ENCODE measurements around the gene CTBP2.
"Not testable (repeated sequence)": the region's sequence is repeated elsewhere in the genome, so short reads cannot be mapped to it uniquely, and the experiment has no call there.

Gene CTBP2

DNA sequence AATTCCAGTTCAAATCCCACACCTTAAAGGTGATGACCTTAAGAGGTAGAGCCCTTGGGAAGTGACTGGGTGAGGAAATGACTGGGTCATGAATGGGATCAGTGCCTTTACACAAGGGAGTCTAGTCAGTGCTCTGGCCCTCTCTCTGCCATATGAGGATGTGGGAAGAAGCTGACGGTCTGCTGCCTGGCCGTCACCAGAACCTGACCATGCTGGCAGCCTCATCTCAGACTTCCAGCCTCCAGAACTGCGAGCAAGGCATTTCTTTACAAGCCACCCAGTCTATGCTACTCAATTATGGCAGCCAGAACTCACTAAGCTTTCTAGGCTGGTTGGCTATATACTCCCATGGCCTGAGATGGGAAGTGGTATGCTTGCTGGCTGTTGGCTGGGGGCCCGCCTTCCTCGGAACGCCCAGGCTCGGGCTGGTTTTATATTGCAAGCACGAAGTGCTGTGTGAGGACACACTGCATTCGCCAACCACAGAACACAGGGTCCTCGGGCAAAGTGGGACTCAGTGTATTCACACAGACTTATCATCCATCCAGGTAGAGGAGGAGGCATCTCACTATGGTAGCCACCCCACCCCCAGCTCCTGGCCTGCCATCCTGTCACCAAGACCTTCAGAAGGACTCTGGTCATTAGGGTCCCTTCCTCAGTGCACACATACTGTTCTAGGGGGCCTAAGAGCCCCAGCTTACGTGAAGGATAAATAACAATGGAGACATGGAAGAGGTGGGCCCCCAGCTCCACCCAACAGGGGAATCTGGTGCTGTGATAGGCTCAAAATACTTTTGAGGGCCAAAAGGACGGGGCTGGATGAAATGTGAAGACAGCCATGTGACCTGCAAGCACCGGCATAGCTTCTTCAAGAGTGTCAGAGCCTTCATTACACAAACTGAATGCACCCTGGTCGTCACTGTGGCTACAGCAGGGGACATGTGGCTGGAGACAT, 169.4 kb downstream of the CTBP2 start:
- DNase-seq: no peak

DNA sequence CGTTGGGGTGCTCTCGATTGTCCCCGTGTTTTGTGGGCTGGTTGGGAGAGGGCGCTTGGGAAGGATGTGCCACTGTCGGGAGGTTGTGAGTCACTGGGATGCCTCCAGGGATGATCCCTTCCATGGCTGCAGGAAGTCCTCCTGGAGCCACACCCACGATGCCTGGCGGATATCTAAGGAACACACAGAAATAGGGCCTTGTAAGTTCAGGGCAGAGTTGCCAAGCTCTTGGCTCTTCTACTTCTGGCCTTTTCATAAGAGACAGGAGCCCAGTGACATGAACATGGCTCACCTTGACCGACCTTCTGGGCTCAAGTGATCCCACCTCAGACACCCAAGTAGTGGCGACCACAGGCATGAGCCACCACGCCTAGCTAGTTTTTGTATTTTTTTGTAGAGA, 170.8 kb downstream of the CTBP2 start:
- DNase-seq: no peak

DNA sequence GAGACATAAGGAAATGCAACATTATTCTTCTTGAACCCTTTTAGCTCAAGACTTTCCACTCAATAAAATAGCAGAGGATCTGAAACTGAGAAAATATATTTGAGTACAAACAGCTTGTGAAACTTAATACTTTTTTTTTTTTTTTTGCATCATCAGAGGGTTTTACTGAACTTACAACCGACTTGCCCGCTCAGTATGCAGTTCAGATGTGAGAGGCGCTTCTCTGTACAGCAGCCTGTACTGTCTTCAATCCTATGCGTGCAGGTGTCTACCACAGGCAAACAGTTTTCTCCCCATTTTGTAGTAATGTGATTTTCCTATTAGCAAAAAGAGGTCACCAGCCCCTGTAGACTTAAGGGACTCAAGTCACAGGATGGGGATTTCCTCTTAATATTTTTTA, 171.6 kb downstream of the CTBP2 start:
- not testable (repeated sequence) for DNase-seq

DNA sequence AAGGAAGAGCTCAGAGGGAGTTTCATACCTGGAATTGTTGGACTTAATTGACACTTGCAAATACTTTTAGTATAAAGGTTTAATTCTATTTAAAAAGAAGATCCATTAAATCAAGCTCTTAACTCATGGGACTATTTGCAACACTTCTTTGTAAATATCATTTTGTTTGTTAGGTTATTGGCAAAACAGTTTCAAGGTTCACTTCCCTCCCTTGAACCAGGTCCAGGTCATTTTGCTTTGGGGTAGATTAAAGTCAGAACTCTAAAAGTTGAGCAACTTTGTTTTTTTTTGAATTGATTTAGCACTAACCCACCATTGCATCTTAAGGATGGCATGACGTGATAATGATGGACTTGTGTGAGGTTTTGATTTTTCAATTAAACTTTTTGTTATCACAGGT, 172.6 kb downstream of the CTBP2 start:
- DNase-seq: no peak

DNA sequence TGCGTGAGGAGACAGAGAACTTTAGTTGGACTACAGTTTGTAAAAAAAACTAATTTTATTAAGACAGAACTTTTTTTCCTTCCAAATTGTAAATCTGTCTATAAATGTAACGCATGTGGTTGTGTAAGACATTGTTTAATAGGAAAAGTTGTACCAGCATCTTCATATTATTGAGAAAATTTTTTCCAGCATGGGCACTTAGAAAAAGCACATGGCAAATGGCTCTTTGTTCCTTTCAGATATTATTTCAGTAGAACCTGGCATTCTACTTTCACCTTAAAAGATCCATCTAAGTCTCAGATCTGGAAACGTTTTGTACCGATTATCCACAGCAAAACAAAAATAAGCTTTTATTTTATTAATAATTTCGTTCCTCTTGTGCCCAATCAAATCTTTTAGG, 175.2 kb downstream of the CTBP2 start:
- DNase-seq: no peak

DNA sequence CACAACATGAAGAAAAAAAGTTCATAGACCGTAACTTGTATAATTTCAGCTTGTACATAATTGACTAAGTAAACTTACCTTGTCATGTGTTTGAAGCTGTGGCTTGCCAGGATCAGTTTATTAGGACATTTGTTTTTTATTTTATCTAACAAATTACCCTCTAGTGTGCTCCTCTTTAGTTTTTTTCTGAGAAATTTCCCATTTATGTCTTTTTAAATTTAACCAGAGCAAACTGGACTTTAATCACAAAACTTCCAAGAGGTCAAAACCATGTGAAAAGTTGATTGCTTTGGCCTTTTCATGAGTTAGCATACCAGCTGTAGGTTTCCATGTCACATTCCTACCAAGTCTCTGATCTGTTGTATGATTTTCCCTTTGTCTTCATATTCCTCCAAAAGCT, 176.0 kb downstream of the CTBP2 start:
- no peak for DNase-seq

DNA sequence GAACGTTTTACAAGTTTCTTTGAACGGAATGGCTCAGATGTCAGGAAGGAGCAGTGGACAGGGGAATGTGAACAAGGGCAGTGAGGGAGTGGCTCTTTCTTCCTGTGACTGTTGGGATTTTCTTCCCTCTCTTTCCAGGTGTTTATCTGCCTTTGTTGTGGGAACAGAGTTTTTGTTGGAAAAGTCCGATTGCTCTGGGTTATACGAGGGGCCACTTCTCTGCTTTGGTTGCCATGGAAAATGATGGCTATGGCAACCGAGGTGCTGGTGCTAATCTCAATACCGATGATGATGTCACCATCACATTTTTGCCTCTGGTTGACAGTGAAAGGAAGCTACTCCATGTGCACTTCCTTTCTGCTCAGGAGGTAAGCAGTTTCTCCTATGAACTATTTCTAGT, 177.0 kb downstream of the CTBP2 start:
- DNase-seq: no peak

DNA sequence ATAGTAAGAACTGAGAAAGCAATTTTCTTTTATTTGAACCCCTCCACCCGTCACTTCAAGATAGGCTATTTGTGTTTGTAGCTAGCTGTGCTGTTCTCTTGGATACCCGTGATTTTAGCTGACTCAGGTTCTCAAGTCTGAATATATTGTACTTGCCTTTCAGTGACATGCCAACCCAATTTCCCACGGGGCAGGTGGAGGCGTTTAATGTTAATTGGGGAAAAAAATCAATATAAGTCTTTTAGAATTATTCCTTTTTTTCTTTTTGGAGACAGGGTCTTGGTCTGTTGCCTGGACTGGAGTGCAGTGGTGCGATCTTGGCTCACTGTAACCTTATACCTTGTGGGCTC, 182.0 kb downstream of the CTBP2 start:
- DNase-seq: no peak

DNA sequence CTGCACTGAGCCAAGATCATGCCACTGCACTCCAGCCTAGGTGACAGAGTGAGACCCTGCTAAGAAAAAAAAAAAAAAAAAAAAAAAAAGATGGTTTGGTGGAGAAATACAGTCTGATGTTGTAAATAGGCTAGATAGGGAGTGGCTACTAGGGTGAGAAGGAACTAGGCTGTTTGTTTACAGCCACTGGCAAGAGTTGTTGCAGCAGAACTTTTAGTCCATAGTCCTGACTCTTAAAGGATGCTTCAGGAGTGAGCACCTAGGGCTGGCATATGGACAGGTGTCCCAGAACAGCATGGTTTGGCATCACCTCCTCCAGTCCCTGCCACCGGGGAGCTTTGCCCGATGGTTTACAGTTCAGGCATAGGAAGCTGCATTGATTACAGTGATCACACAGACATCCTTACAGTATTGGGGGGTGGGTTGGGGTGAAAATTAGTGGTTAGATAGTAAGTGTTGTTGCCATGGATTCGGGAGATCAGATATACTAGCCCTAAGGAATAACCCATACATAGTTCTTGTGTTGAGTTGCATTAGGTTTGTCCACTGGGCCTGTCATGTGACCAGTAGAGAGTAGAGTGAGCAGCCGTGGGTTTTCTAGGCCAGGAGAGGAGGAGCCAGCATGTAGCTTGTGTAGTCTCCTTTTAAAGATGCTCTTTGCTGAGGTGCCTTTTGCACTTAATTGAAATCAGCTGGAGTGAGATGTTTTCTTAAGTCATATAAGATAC, 182.6 kb downstream of the CTBP2 start:
- DNase-seq: no peak

DNA sequence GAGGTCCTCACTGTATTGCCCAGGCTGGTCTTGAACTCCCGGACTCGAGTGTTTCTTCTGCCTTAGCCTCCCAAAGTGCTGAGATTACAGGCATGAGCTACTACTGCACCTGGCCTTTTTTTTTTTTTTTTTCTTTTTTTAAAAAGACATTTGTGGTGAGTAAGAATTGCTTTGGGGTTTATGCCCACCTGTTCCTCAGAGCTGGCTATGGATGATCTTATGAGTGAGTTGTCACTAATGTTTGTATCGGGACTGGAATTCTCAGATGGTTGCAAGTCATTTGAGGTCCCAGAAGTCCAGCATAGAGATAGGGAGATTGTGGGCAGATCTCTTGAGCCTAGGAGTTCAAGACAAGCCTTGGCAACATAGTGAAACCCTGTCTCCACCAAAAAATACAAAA, 183.2 kb downstream of the CTBP2 start:
- DNase-seq: no peak

DNA sequence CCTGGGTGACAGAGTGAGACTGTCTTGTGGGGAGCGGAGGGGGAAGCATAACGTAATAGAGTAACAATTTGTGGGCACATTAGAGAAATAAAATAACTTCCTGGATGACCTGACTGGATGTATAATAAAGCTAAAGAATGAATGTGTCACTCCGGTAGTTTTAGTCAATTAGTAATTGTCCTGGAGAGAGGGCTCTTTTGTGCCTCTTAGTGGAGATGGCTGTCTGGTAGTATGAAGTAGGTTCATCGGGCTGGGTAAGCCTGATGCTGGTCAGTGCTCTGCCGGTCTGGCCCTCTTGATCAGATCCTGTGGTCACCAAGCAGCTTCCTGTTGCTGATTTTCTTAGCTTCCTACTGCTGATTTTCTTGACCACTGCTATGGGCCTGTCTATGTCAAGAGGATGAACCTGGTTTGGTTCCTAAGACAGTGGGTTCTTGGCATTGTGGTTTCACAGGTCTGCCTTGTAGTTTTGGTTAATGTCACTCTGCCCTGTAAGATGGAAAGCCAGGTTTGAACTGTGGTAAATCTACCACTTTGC, 184.3 kb downstream of the CTBP2 start:
- no peak for DNase-seq

DNA sequence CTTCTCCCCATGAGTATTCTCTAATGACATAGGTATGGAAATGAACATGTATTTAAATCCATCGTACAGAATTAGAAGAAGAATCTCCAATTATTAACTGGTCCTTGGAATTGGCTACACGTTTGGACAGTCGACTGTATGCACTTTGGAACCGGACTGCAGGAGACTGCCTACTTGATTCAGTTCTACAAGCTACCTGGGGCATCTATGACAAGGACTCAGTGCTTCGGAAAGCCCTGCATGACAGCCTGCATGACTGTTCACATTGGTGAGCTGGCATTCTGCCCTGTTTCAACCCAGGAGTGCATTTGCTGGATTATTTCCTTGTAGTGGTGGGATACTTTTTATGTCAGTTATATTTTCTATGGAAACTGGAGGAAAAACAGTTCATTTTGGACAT, 186.2 kb downstream of the CTBP2 start:
- DNase-seq: no peak

DNA sequence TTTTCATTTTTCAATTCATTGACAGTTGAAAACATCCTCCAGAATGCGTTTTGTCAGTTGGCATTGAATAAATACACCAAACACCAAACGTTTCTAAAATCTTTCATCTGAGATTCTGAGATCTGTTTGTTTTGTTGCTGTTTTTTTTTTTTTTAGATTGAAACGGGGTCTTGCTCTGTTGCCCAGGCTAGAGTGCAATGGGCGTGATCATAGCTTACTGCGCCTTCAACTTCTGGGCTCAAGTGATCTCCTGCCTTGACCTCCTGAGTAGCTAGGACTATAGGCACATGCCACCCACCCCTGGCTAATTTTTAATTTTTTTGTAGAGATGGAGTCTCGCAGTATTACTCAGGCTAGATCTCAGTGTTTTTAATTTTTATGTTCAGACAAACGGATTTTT, 187.7 kb downstream of the CTBP2 start:
- DNase-seq: no peak

DNA sequence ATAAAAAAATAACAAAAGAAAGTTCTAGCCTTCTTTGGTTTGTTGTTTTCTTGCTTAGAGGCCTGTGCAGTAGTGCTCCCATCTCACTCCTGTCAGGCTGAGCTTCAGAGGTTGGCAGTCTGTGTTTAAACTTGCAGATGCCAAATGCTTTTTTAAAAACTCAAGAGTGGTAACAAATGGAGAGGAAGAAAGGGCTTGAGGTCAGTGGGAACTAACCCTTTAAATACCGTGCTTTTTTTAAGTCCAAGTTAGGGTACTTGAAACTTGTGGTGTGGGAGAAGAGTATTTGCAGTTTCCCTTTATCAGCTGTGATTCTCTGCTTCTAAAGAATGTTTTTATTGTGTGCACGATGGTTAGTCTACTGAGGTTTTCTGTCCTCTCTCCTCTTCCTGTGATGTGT, 189.1 kb downstream of the CTBP2 start:
- no peak for DNase-seq

DNA sequence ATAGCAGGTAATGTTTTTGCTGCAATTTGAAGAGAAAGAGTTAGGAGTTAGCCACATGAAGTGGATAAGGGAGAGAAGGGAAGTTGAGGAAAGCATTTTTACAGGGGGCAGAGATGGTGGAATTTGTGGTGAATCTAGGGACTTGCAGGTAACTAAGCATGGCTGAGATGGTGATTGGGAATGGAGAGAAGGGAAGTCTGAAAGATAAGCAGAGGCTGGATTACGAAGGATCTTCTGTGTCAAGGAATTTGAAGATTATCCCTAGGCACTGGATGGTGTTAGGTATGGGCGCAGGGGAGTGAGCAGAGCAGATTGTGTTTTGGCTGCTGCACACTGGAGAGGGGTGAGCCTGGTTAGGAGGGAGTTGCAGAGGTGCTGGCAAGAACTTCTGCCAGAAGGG, 193.1 kb downstream of the CTBP2 start:
- no peak for DNase-seq

DNA sequence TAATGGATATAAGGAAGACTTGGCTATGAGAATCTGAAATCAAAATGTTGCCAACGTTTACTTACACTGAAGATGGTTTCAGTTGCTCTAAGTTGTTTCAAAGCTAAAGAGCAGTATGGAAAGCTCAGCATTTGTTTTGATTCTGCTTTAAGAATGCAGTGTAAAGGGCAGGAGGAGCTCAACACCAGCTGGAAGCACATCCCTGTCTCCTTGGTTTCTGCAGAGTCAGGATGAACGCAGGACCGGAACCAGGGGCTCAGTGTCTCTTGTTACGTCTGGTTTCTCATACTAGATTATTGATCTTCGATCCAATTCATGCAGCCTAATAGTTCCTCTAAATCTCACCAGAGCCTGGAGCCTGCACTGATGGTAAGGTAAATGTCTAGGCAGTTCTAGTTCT, 194.4 kb downstream of the CTBP2 start:
- DNase-seq: no peak

DNA sequence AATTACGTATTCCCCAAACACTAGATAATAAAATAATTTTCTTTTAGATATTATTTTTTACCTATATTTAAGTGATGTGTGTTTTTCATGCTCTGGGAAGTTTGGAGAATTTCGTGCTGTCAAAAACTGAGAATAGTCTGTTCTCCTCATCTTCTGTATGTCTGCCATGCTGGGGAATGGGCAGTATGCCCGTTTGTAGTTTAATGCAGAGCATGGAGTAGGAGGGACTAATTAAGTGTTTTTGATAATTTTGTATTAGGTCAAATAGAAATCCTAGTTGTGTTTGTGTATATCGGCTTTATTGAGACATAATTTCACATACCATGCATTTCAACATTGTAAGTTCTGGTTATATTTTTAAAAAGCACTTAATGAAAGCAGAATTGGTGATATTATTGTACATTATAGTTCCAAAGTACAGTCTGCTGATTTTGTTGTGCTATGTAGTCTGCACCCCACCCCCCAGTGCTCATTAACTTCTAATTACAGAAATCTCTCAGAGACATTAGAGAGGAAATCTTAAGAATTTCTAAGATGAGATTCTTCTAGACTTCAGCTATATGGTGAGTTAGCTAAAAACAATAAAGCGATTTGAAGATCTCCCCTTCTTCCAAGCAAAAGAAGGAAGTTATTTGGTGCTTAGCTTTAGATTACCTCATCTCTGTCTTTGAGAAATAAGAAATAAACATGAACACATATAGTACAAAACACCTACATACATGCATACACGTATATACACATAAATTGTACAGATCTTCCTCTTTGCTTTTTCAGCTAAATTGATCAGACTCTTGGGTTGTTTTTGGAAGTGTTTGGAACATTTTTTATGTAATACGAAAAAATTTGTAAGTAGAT, 196.3 kb downstream of the CTBP2 start:
- no peak for DNase-seq

DNA sequence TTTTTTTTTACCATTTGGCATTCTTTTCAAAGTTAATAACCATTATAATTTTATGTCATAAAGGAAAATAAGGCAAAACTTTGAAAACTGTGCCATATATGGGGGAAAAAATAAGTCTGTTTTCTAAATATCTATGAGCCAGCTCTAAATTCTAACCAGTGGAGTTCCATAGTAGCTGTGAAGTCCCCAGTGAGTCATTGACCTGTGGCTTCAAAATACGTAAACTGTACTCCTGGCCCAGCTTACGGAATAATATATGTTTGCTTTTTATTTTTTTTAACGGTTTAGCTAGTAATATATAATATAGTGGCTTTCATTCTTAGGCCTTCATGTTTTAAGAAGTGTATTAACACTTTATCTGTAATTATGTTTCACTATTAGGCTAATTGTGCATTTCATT, 197.9 kb downstream of the CTBP2 start:
- no peak for DNase-seq

DNA sequence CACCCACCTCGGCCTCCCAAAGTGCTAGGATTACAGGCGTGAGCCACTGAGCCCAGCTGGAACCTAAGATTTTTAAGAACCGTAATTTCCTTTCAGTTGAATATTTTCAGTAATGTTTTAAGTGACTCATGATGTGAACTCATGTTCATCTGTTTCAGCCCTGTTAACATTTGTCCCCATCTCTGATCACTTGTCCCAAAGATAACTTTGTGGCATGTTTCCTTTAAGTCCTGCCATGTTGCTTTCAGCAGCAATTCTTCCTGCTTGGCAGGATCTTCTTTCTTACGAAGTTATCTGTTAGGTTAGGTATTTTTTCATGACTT, 199.2 kb downstream of the CTBP2 start:
- DNase-seq: no peak

DNA sequence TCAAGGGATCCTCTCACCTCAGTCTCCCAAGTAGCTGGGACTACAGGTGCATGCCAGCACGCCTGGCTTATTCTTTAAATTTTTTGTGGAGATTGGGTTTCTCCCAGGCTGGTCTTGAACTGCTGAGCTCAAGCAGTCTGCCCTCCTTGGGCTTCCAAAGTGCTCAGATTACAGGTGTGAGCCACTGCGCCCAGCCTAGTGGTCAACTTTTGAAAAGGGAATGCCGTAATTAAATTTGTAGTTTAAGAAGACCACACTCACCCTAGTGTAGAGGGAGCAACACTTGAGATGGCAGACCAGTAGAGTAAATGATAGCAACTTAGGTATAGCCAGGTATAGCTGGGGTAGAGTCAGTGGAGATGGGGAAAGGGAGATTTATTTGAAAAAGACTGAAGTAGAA, 200.8 kb downstream of the CTBP2 start:
- DNase-seq: no peak

DNA sequence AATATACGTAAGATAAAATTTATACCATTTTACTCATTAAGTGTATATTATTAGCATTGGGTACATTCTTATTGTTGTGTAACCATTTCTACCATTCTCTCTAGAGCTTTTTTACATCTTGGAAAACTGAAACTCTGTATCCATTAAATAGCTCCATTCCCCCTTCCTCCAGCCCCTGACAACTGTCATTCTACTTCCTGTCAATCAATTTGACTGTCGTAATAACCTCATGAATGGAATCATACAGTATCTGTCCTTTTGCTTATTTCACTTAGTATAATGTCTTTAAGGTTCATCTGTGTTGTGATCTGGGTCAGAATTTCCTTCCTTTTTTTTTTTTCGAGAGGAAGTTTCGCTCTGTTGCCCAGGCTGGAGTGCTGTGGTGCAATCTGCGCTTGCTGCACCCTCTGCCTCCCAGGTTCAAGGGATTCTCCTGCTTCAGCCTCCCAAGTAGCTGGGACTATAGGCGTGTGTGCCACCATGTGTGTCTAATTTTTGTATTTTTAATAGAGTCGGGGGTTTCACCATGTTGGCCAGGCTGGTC, 202.9 kb downstream of the CTBP2 start:
- no peak for DNase-seq

DNA sequence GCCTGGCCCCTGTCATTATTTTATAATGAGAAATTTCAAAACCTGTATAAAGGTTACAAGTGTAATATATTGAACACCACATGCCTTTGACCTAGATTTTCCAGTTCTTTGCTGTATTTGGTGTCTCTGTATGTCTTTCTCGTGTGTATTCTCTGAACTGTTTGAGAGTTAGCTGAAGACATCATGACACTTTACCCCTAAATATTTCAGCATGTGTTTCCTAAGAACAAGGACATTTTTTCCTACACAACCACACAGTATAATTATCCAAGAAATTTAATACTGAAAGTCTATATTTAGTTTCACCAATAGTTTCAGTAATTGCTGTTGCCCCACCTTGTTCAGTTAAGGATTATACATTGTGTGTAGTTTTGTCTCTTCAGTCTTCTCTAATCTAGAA, 203.6 kb downstream of the CTBP2 start:
- no peak for DNase-seq

DNA sequence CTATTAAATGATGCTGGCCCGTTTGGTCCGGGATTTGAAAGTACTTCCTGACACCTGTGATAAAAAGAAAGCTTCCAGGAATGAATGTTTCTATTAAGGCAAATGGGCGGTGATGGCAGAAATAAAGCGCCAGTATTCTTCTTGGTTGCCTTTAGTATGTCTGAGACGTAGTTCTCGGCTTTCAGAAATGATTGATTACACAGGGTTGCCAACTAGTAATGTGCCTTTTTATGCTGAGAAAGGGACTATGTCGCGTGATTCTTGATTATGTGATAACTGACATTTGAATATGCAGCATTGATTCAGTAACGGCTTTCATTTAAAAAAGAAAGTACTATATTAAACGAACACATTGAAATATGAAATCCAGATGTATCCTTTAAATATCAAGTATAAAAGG, 204.5 kb downstream of the CTBP2 start:
- DNase-seq: no peak
